ENCODE measurements around the gene SLC27A6. TPM values are rescaled to one million over a fixed set of nuclear protein-coding genes. Genes with fewer than 3 reads are reported as not detected.

The SLC27A6 gene
- total RNA-seq, 4 donors from 2014 or later = 19.8 to 33.7 (median 26.5) TPM

GRCh38 chr5:128962211-128962610 is 3.1 kb upstream of the SLC27A6 start:
- TF ChIP-seq EP300 (IDR thresholded peaks at IDR 0.05) (no peak), CTCF (IDR thresholded peaks at IDR 0.05) (no peak)
- WGBS, 2 donors = 93% methylated on average over 6 of the region's 6 CpGs

GRCh38 chr5:128965638-128966302 is 482 bp downstream of the SLC27A6 start:
- TF ChIP-seq CTCF (IDR thresholded peaks at IDR 0.05) (no peak), EP300 (IDR thresholded peaks at IDR 0.05) (no peak), POLR2A (IDR thresholded peaks at IDR 0.05) (no peak)
- WGBS, 2 donors = 33 to 37% methylated on average over 22 to 24 of the region's 24 CpGs
- H3K27ac ChIP-seq = peak overlapping the region in 2 of 4 donors; percentile 28 to 56
- no peaks in the 10 kb centered on the region for H3K36me3 ChIP-seq
- H3K4me3 ChIP-seq = peak overlapping the region in 3 of 4 donors; percentile 12 to 49 (median 31)
- H3K4me1 ChIP-seq = peaks cover 0 to 14% (median 0%) of the 10 kb centered on the region in 4 donors
- DNase-seq (ENCODE audit: low spot score in 2 of 2) = no peak
- H3K9me3 ChIP-seq = peaks cover 0 to 12% (median 0%) of the 10 kb centered on the region in 4 donors
- H3K27me3 ChIP-seq = peaks cover 0 to 17% of the 10 kb centered on the region in 2 donors

More at GRCh38 chr5:128962211-128962610, 3.1 kb upstream of the SLC27A6 start:
- no peak overlapping the region for H3K4me3 ChIP-seq
- peaks cover 0 to 17% of the 10 kb centered on the region in 2 donors for H3K27me3 ChIP-seq
- no peaks in the 10 kb centered on the region for H3K36me3 ChIP-seq
- H3K9me3 ChIP-seq = peaks cover 0 to 17% (median 2%) of the 10 kb centered on the region in 4 donors
- H3K4me1 ChIP-seq = peaks cover 0 to 14% (median 0%) of the 10 kb centered on the region in 4 donors
- DNase-seq (ENCODE audit: low spot score in 2 of 2) = no peak
- no peak overlapping the region for H3K27ac ChIP-seq

DNA sequence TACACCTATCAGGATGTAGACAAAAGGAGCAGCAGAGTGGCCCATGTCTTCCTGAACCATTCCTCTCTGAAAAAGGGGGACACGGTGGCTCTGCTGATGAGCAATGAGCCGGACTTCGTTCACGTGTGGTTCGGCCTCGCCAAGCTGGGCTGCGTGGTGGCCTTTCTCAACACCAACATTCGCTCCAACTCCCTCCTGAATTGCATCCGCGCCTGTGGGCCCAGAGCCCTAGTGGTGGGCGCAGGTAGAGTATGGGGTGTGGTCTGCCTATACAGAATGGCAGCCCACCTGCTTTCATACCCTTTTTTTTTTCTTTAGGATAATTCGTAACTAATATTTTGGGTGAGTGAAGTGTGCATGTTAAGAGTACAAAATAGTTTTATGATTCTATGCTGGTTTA is 1.1 kb downstream of the SLC27A6 start:
- peaks cover 0 to 6% (median 0%) of the 10 kb centered on the region in 4 donors for H3K9me3 ChIP-seq
- H3K27ac ChIP-seq = no peak overlapping the region
- TF ChIP-seq POLR2A (IDR thresholded peaks at IDR 0.05) = no peak
- no peak for TF ChIP-seq EP300 (IDR thresholded peaks at IDR 0.05)
- no peak for TF ChIP-seq CTCF (IDR thresholded peaks at IDR 0.05)
- DNase-seq (ENCODE audit: low spot score in 2 of 2) = no peak
- peak overlapping the region in 1 of 4 donors; percentile 49 for H3K4me3 ChIP-seq
- no peaks in the 10 kb centered on the region for H3K36me3 ChIP-seq
- 94% methylated on average over 12 of the region's 12 CpGs for WGBS, 2 donors
- H3K27me3 ChIP-seq = peaks cover 0 to 17% of the 10 kb centered on the region in 2 donors
- H3K4me1 ChIP-seq = peaks cover 0 to 14% (median 0%) of the 10 kb centered on the region in 4 donors

GRCh38 chr5:128966846-128967245 is 1.6 kb downstream of the SLC27A6 start:
- Histone ChIP-seq H3K4me1 (peaks cover 0 to 14% (median 0%) of the 10 kb centered on the region in 4 donors), H3K27me3 (peaks cover 0 to 17% of the 10 kb centered on the region in 2 donors), H3K4me3 (peak overlapping the region in 1 of 4 donors; percentile 19), H3K9me3 (peaks cover 0 to 2% (median 0%) of the 10 kb centered on the region in 4 donors), H3K36me3 (no peaks in the 10 kb centered on the region), H3K27ac (no peak overlapping the region)
- no peak for DNase-seq (ENCODE audit: low spot score in 2 of 2)
- TF ChIP-seq CTCF (IDR thresholded peaks at IDR 0.05) = no peak
- 93 to 95% methylated on average over 3 of the region's 3 CpGs for WGBS, 2 donors

DNA sequence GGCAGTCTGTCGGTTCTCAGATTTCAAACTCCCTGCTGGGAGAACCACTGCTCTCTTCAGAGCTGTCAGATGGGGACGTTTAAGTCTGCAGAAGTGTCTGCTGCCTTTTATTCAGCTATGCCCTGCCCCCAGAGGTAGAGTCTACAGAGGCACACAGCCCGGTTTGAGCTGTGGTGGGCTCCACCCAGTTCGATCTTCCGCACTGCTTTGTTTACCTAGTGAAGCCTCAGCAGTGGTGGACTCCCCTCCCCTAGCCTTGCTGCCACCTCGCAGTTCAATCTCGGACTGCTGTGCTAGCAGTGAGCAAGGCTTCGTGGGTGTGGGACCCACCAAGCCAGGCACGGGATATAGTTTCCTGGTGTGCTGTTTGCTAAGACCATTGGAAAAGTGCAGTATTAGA is 8.0 kb downstream of the SLC27A6 start:
- H3K27me3 ChIP-seq = no peaks in the 10 kb centered on the region
- no peak for DNase-seq (ENCODE audit: low spot score in 2 of 2)
- no peak overlapping the region for H3K27ac ChIP-seq
- H3K9me3 ChIP-seq = no peaks in the 10 kb centered on the region
- 78 to 89% methylated on average over 9 of the region's 9 CpGs for WGBS, 2 donors
- no peak overlapping the region for H3K4me3 ChIP-seq
- TF ChIP-seq EP300 (IDR thresholded peaks at IDR 0.05) (no peak), CTCF (IDR thresholded peaks at IDR 0.05) (no peak), POLR2A (IDR thresholded peaks at IDR 0.05) (no peak)
- no peaks in the 10 kb centered on the region for H3K4me1 ChIP-seq
- no peaks in the 10 kb centered on the region for H3K36me3 ChIP-seq

Measured in tibial nerve (tissue), 4 donors.